Thyroid gland (tissue), 4 donors: Measurements from ENCODE around the gene CBLC.
"Not testable (repeated sequence)": the region's sequence is repeated elsewhere in the genome, so short reads cannot be mapped to it uniquely, and the experiment has no call there.

Experiments
- CTCF ChIP-seq, 6 experiments: fragments of 200-600 bp in 3 of 6; fragments of 450-650 bp in 3 of 6; sonication (generic) in 3 of 6; IDR thresholded peaks; one replicate each; pipeline ENCODE4 v1.5.1; 2016 to 2019; ENCODE audit warnings: antibody characterized with exemption in 6 of 6, mild to moderate bottlenecking in 2 of 6, inconsistent platforms in 1 of 6, moderate library complexity in 1 of 6
- POLR2A ChIP-seq, 2 donors: fragments of 450-650 bp; IDR thresholded peaks; one replicate each; pipeline ENCODE4 v1.6.1; 2017; ENCODE audit warnings: antibody characterized with exemption in 2 of 2, mild to moderate bottlenecking in 2 of 2, moderate library complexity in 1 of 2

GRCh38 chr19:44772144-44772543 is 5.5 kb upstream of the CBLC start:
- TF ChIP-seq POLR2A, CTCF (IDR thresholded peaks at IDR 0.05): not testable (repeated sequence)
